Measurements from ENCODE around the gene NPIPA5.
"Not testable (repeated sequence)": the region's sequence is repeated elsewhere in the genome, so short reads cannot be mapped to it uniquely, and the experiment has no call there.

Gene NPIPA5

GRCh38 chr16:15404091-15404490 is 26.0 kb upstream of the NPIPA5 start:
- not testable (repeated sequence) for H3K36me3 ChIP-seq (ENCODE audit: insufficient read depth, low read length); H3K4me3 ChIP-seq (ENCODE audit: low read length); H3K9me3 ChIP-seq (ENCODE audit: insufficient read depth, low read depth, low read length); H3K27me3 ChIP-seq (ENCODE audit: insufficient read depth, low read length); H3K27ac ChIP-seq (ENCODE audit: low read depth, low read length); H3K9ac ChIP-seq (ENCODE audit: low read depth, low read length); H3K4me1 ChIP-seq (ENCODE audit: insufficient read depth, low read length)
- WGBS = 94% methylated on average over 3 of the region's 3 CpGs

GRCh38 chr16:15403392-15403995 is 25.4 kb upstream of the NPIPA5 start:
- H3K9ac ChIP-seq (ENCODE audit: low read depth, low read length) = no peak overlapping the region
- H3K36me3 ChIP-seq (ENCODE audit: insufficient read depth, low read length) = no peaks in the 10 kb centered on the region
- no peaks in the 10 kb centered on the region for H3K9me3 ChIP-seq (ENCODE audit: insufficient read depth, low read depth, low read length)
- H3K4me1 ChIP-seq (ENCODE audit: insufficient read depth, low read length) = peaks cover 6% of the 10 kb centered on the region; the same call in 1 of the 2 replicates
- H3K27ac ChIP-seq (ENCODE audit: low read depth, low read length) = peak overlapping the region; percentile 63; the same call in 1 of the 2 replicates
- WGBS = 87% methylated on average over 9 of the region's 9 CpGs
- H3K27me3 ChIP-seq (ENCODE audit: insufficient read depth, low read length) = no peaks in the 10 kb centered on the region
- H3K4me3 ChIP-seq (ENCODE audit: low read length) = no peak overlapping the region

DNA sequence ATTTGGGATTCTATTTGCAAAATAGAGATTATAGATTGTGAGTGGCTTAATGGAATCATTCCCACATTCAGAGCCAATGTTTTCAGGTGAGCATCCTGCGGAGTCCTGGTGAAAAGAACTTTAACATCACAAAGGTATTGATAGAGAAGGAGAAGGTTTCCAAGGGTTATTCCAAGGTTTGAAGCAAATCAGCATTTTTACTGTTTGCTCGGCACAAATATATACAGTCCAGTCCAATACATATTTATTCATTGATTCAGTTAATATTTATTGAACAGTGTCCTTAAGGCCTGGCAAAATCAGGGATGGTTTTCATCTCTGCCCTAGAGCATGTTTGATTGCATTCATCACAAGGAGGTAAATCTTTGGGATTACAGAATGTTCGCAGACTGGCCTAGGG is 23.9 kb upstream of the NPIPA5 start:
- Histone ChIP-seq H3K9me3 (ENCODE audit: insufficient read depth, low read depth, low read length) (no peaks in the 10 kb centered on the region), H3K27ac (ENCODE audit: low read depth, low read length) (peak overlapping the region; percentile 45; the same call in 1 of the 2 replicates), H3K4me3 (ENCODE audit: low read length) (no peak overlapping the region), H3K9ac (ENCODE audit: low read depth, low read length) (no peak overlapping the region), H3K27me3 (ENCODE audit: insufficient read depth, low read length) (no peaks in the 10 kb centered on the region), H3K36me3 (ENCODE audit: insufficient read depth, low read length) (no peaks in the 10 kb centered on the region), H3K4me1 (ENCODE audit: insufficient read depth, low read length) (peaks cover 6% of the 10 kb centered on the region; the same call in 1 of the 2 replicates)
- WGBS = 94% methylated on average over 2 of the region's 3 CpGs

DNA sequence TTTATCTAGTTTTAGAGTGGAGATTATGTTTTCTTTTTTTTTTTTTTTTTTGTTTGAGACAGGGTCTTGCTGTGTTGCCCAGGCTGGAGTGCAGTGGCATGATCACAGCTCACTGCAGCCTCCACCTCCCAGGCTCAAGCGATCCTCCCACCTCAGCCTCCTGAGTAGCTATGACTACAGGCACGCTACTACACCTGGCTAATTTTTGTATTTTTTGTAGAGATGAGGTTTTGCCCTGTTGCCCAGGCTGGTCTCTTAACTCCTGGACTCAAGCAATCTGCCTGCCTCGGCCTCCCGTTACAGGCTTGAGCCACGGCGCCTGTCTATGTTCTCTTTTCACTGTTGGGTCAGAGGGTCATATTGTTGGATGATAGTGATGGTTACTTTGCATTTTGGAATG is 22.2 kb upstream of the NPIPA5 start:
- not testable (repeated sequence) for H3K9ac ChIP-seq (ENCODE audit: low read depth, low read length); H3K27ac ChIP-seq (ENCODE audit: low read depth, low read length); H3K4me1 ChIP-seq (ENCODE audit: insufficient read depth, low read length); H3K9me3 ChIP-seq (ENCODE audit: insufficient read depth, low read depth, low read length); H3K4me3 ChIP-seq (ENCODE audit: low read length); H3K36me3 ChIP-seq (ENCODE audit: insufficient read depth, low read length)
- peaks cover 10% of the 10 kb centered on the region; the same call in 1 of the 2 replicates for H3K27me3 ChIP-seq (ENCODE audit: insufficient read depth, low read length)
- WGBS = 96% methylated on average over 6 of the region's 6 CpGs

GRCh38 chr16:15399317-15399716 is 21.2 kb upstream of the NPIPA5 start:
- H3K36me3 ChIP-seq (ENCODE audit: insufficient read depth, low read length) = no peaks in the 10 kb centered on the region
- H3K9me3 ChIP-seq (ENCODE audit: insufficient read depth, low read depth, low read length) = no peaks in the 10 kb centered on the region
- H3K4me3 ChIP-seq (ENCODE audit: low read length) = no peak overlapping the region
- H3K4me1 ChIP-seq (ENCODE audit: insufficient read depth, low read length) = peaks cover 6% of the 10 kb centered on the region; the same call in 1 of the 2 replicates
- no peak overlapping the region for H3K27ac ChIP-seq (ENCODE audit: low read depth, low read length)
- H3K9ac ChIP-seq (ENCODE audit: low read depth, low read length) = no peak overlapping the region
- H3K27me3 ChIP-seq (ENCODE audit: insufficient read depth, low read length) = peaks cover 10% of the 10 kb centered on the region; the same call in 1 of the 2 replicates
- WGBS = 91% methylated on average over 3 of the region's 3 CpGs

DNA sequence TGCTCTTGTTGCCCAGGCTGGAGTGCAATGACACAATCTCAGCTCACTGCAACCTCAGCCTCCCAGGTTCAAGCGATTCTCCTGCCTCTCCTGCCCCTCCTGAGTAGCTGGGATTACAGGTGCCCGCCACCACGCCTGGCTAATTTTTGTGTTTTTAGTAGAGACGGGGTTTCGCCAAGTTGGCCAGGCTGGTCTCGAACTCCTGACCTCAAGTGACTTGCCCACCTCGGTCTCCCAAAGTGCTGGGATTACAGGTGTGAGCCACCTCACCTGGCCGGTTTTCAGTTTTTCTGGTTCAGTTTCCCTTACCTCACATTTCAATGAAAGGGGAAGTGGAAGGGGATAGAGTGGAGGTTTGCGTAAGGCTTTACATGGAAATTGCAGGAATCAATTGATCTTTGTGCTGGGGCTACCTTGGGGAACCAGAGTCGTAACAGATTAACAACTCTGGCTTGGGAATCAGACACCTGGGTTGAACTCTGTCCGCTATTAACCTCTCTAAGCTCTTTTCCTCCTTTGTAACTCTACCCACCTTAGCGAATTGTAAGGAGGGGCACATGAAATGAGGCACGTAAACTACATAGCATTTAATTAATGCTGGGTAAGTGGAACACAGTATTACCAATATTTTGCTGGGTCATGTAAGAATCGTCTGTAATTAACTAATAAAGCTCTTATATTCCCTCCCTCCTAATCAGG is 20.7 kb upstream of the NPIPA5 start:
- no peak overlapping the region for H3K9ac ChIP-seq (ENCODE audit: low read depth, low read length)
- WGBS = 89% methylated on average over 12 of the region's 14 CpGs
- H3K36me3 ChIP-seq (ENCODE audit: insufficient read depth, low read length) = no peaks in the 10 kb centered on the region
- H3K27ac ChIP-seq (ENCODE audit: low read depth, low read length) = no peak overlapping the region
- H3K9me3 ChIP-seq (ENCODE audit: insufficient read depth, low read depth, low read length) = no peaks in the 10 kb centered on the region
- H3K4me1 ChIP-seq (ENCODE audit: insufficient read depth, low read length) = peaks cover 2% of the 10 kb centered on the region; the same call in 1 of the 2 replicates
- peaks cover 10% of the 10 kb centered on the region; the same call in 1 of the 2 replicates for H3K27me3 ChIP-seq (ENCODE audit: insufficient read depth, low read length)
- H3K4me3 ChIP-seq (ENCODE audit: low read length) = no peak overlapping the region

GRCh38 chr16:15396948-15397594 is 19.0 kb upstream of the NPIPA5 start:
- H3K27me3 ChIP-seq (ENCODE audit: insufficient read depth, low read length) = peaks cover 10% of the 10 kb centered on the region; the same call in 1 of the 2 replicates
- 89% methylated on average over 11 of the region's 11 CpGs for WGBS
- no peaks in the 10 kb centered on the region for H3K9me3 ChIP-seq (ENCODE audit: insufficient read depth, low read depth, low read length)
- H3K4me3 ChIP-seq (ENCODE audit: low read length) = no peak overlapping the region
- H3K27ac ChIP-seq (ENCODE audit: low read depth, low read length) = no peak overlapping the region
- no peaks in the 10 kb centered on the region for H3K36me3 ChIP-seq (ENCODE audit: insufficient read depth, low read length)
- no peak overlapping the region for H3K9ac ChIP-seq (ENCODE audit: low read depth, low read length)
- no peaks in the 10 kb centered on the region for H3K4me1 ChIP-seq (ENCODE audit: insufficient read depth, low read length)

GRCh38 chr16:15396509-15396829 is 18.4 kb upstream of the NPIPA5 start:
- not testable (repeated sequence) for H3K36me3 ChIP-seq (ENCODE audit: insufficient read depth, low read length); H3K4me1 ChIP-seq (ENCODE audit: insufficient read depth, low read length); H3K9me3 ChIP-seq (ENCODE audit: insufficient read depth, low read depth, low read length); H3K27ac ChIP-seq (ENCODE audit: low read depth, low read length)
- Histone ChIP-seq H3K9ac (ENCODE audit: low read depth, low read length) (0 out of 2 replicates have a peak overlapping the region, but pooled peaks have one; percentile 70), H3K27me3 (ENCODE audit: insufficient read depth, low read length) (peaks cover 10% of the 10 kb centered on the region; the same call in 1 of the 2 replicates), H3K4me3 (ENCODE audit: low read length) (peak overlapping the region; percentile 67)
- WGBS = 72% methylated on average over 8 of the region's 8 CpGs

DNA sequence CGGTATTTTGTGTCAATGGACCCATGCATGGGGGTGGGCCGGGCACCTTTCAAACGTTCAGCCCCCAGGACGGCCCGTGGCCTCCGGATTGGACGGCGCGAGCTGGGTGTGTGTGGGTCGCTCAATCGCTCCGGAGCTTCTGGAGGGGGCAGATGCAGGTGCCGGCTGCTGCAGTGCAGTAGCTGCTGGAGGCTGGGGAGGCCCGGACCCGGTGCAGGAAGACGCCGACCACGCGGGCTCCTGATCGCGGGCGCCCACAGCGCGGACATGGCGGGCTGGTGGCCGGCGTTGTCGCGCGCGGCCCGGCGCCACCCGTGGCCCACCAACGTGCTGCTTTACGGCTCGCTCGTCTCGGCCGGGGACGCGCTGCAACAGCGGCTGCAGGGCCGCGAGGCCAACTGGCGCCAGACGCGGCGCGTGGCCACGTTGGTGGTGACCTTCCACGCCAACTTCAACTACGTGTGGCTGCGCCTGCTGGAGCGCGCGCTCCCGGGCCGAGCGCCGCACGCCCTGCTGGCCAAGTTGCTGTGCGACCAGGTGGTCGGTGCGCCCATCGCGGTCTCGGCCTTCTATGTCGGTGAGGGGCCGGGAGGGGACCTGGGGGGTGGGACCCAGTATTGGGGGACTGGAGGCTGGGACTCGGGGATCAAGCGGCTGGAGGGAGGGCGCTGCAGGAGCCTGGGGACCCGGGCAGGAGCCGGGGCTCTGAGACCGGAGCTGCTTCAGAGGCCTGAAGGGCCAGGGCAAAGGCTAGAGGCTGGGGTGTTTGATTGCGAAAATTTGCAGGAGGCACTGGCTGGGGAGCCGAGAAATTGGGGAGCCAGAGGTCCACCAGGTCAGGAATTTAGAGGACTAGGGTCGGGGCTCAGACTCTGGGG is 17.8 kb upstream of the NPIPA5 start, which contains the start of gene MPV17L:
TSS of gene MPV17L (plus strand) at position 124 of the 878 bp plus-strand sequence. CDS start at position 268, 144 bp downstream.
- not testable (repeated sequence) for H3K36me3 ChIP-seq (ENCODE audit: insufficient read depth, low read length); H3K4me1 ChIP-seq (ENCODE audit: insufficient read depth, low read length); H3K9me3 ChIP-seq (ENCODE audit: insufficient read depth, low read depth, low read length); H3K27ac ChIP-seq (ENCODE audit: low read depth, low read length)
- Histone ChIP-seq H3K27me3 (ENCODE audit: insufficient read depth, low read length) (peaks cover 10% of the 10 kb centered on the region; the same call in 1 of the 2 replicates), H3K4me3 (ENCODE audit: low read length) (peak within 1 kb of the TSS; percentile 67), H3K9ac (ENCODE audit: low read depth, low read length) (peak within 1 kb of the TSS; percentile 70)
- 5% methylated on average over 79 of the region's 79 CpGs for WGBS

GRCh38 chr16:15393025-15393424 is 14.9 kb upstream of the NPIPA5 start:
- H3K9me3 ChIP-seq (ENCODE audit: insufficient read depth, low read depth, low read length); H3K4me1 ChIP-seq (ENCODE audit: insufficient read depth, low read length); H3K27ac ChIP-seq (ENCODE audit: low read depth, low read length); H3K4me3 ChIP-seq (ENCODE audit: low read length); H3K9ac ChIP-seq (ENCODE audit: low read depth, low read length); H3K36me3 ChIP-seq (ENCODE audit: insufficient read depth, low read length): not testable (repeated sequence)
- 91% methylated on average over 6 of the region's 8 CpGs for WGBS
- H3K27me3 ChIP-seq (ENCODE audit: insufficient read depth, low read length) = peaks cover 10% of the 10 kb centered on the region; the same call in 1 of the 2 replicates

Data from HUES64 (cell line).